SIG-M5 (cell line): ENCODE results near the gene MOB2.

Source experiments
- DNase-seq: peaks from one replicate; lab custom pipeline; 2025; lab: John Stamatoyannopoulos, UW

The MOB2 gene

DNA sequence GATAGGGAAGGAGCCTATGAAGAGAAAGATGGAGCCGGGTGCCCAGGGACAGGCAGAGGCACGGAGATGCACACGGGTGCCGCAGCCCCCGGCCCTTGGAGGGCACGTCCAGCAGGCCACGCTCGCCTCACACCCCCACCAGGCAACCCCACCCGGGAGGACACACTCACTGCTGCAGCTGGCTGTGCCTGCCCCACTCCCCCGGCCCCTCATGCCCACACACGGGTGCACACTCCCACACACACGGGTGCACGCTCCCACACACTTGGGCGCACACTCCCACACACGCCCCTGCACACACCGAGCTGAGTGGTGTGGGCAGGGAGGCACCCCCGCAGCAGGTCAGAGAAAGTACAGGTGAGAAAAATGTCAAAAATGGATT is 1.1 kb downstream of the MOB2 start:
- DNase-seq = no peak

DNA sequence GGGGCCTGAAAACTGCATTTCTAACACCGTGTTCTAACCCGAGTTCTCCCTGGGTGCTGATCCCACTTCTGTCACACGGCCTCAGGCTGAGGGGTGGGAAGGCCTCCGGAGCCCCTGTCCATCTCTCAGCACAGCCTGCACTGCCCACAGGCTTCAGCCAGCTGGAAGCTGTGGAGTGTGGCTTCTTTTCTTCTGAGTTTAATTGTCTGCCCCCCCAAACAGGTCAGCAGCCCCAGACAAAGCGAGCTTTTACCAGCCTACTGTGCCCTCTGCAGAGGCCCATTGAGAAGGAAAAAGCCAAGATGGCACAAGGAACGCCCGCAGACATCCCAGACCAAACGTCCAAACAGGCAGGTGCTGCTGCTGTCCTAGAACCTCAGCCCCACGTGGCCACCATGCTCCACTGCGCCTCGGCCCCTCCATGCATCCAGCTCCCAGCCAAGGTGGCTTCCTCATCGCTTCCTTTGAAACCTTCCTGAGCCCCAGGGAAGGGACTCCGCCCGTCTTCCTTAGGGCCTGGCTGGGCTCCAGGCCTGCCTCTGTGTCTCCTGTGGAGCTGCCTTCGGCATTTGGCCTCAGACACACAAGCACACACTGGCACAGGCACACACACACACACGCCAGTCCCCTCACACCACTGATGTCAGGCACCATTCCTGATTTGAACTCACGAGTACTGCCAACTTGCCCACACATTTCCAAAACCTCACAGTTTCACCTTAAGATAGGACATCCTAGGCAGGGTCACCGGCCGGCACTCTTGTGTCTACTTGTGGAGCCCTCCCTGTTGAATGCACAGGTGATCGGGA is 1.7 kb downstream of the MOB2 start:
- DNase-seq = no peak

DNA sequence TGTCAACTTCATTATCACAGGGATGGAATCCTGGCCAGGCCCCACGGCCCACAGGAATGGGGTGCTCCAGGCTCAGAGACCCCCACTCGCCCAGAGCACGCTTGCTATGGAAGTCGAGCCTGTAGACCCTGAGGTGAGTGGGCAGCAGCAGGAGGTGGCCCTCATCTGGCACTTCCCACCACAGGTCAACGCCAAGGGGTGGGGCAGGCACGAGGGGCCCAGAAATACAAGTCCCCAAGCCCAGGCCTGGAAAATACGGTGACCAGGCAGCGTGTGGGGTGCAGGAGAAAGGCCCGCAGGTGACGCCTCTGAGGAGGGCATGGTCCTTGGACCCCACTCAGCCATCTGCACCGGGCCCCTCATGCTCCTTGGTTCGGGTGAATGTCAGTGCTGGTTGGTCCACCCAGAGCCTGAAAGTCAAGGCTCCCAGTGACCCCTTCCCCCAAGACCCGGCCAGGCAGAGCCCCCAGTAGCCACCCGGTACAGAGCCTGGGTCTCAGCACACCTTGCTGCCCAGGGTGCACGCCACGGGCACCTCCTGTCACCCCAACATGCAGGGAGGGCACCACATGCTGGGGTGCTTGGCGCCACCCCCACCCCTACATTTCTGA is 2.4 kb downstream of the MOB2 start:
- DNase-seq = no peak

DNA sequence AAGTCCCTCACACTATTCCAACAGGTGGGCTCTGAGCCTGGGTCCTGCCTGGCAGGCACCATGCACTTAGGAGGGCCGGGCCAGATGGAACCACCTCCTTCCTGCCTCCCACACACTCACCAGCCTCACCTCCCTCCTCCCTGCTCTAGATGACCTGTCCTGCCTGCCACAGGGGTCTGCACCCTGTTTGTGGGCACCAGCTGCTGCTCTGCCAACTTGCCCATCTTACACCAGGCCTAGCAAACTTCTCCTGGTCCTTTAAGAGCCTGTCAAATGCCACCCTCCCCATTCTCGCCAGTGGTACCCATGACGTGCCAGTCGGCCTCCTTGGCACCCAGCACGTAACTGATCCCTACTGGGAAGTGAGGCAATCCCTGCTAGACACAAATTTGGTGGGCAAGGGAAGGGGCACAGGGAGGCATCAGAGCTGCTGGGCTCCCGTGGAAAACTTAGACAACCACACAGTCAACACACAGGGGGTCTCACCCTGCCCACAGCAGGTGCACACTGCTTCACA is 3.1 kb downstream of the MOB2 start:
- DNase-seq = no peak

DNA sequence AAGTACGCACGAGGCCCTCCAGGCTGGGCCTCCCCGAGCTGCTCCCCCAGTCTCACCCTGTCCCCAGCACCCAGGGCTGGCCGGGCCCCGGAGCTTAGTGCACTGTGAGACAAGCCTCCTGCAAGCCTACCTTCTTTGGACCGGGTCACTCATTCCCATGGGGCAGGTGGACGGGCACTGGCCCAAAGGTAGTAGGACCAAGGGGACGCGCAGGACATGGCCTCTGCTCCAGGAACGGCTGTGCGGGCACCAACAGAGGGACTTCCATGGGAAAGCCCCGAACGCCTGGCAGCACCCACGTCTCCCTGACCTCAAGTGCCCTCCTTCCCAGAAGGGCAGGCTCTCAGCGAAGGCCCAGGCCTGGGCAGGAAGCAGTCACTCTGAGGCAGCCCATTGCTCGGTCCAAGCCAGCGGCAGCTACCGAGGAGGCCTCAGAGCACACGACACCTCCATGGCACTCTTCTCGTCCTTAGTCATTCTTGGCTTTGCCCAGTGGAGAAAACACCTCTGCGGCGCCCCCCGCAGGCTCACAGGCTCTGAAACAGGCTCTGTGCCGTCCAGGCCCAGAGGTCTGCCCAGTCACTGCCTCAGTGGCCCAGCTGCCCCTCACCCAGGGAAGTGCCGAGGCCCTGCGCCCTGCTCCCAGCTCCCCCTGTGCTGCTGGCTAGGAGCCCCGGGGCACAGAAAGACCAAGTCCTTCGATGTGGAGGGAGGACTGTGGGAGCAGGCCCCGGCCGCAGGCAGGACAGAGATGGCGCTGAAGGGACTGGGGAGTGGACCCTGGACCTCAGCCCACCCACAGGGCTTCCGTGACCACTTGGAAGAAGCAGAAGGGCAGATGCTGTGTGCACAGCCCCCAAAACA is 3.8 kb downstream of the MOB2 start:
- no peak for DNase-seq

DNA sequence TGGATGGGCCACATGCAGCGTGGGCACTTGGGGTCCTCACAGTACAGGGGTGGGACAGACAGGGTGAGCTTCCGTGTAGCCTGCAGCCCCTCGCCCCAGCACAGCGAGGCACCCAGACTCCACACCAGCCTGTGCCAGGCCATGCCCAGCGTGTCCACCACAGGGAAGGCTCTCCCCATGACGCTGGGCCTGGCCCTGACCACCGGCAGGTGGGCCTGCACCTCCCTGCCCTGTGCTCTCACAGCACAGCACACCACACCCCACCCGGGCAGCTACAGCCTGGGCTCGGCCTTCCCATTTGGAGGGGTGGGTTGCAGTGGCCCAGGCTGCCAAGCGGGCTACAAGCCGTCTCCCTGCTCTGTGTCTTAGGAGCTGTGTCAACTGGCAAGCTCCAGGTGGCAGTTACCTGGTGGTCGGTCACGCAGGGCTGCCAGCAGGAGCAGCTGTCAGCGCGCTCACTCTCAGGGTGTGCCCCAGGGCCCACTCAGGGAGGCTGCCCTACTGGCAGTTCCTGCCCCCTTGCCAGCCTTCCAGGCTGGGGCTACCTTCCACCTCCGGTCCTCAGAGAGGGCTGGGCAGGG is 4.6 kb downstream of the MOB2 start:
- no peak for DNase-seq

DNA sequence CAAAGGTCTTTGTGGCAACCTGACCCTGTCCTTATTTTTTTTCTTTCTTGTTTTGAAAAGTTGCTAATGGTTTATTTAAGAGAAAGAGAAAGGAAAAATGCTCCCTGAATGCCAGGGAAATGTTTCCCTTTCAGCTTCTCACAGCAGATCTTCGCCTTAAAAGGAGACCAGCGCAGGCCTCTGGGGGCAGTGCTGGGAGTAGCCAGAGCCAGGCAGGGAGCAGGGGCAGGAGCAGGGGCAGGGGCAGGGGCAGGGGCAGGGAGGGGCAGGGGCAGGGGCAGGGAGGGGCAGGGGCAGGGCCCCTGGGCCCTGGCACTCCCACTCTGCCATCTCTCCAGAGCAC is 5.1 kb downstream of the MOB2 start:
- DNase-seq = no peak

DNA sequence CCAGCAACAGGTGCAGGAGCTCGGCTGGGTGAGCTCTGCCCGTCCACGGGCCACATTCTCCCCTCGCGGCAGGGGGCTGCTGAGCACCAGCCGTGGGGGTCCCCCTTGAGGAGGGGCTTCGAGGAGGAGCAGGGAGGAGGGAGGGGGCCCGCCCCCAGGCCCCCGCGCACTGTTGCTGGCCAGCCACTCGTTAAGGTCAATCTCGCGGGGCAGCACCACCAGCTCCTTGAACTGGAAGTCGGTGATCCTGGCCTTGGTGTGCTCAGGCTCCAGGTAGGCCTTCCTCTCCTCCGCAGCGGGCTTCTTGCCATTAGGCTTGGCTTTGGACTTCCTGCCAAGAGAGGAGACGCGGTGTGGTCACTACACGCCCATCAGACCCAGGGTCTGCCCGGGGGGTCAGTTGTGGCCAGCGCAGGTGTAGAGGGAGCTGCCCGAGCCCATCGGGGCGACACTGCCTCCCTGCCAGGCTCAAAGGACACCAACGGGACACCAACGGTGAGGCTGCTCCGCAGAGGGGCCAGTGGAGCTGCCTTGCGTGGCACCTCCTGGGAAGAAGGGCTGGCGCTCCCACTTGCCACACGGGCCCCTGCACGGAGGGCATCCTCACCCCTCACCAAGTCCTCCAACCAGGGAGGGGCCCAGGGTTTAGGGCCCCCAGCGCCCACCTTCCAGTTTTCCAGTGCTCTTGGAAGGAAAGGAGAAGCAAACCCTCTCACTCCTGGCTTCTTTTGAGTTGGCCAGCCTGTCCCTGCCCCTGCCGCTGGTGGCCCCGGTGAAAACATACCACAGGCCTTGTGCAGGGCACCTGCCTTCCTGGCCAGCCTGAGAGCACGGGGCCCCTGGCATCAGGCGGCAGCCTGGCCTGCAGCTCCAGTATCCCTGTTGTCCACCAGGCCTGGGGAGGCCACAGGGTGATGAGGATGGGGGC is 5.8 kb downstream of the MOB2 start:
- DNase-seq = no peak

DNA sequence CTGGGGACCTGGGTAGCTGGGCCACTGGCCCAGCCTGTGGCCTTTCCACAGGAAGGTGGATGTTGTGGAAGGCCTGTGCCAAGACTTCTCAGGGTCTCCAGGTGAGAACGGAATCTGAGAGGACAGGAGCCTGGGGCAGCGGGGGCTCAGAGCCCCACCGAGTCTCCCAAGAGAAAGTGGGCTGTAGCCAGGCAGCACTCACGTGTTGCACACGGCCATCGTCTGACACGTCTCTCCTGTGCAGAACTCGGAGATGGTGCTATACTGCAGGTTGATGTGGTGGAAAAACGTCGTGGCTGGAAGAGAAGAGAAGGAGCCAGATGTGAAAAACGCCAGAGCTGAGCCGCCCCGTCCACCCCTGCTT is 6.4 kb downstream of the MOB2 start:
- DNase-seq = no peak

DNA sequence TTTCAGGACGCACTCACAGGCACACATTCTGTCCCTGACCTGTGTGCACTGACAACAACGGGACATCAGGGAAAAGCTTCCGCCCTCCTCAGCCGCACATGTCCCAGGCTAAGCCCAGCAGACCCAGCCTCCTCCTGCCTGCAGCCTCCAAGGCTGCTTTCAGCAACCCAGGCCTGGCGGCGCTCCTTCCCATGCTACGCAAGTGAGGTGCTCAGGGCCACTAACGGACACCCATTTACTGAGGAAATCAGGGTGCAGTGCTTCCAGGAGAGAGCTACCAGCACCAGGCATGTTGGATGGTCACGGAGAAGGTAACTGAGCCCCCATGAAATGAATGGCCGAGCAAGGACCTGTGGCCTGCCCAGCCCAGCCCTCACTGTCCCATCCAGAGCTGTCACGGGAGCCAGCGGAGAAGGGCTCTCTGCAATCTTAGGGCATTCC is 6.9 kb downstream of the MOB2 start:
- no peak for DNase-seq

DNA sequence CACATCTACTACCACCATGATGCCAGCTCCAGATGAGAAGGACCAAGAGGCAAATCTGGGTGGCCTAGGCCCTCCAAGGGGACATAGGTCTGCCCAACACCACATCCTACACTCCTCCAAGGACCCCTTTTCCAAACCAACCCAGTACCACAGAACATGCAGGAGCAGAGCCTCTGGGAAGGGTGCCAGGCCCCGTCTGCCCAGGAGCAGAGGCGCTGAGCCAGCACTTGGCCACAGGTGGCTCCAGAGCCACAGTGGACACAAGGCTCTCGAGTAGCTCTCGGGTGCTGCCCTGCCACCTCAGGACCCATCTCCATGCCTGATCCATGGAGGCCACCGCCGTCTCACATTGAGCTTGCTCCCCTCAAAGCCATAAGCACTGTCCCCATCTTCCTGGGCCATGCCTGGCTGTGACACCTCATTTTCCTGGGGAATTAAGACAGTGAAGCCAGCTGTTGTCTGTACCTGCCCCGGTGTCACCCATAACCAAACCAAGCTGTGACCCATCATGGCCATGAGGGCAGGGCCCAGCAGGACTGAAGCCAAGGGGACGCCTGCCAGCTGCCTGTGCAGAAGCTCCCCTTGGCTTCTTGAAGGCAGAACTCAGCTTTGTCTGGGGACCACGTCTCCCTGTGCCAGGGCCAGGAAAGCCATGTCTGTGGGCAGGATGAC is 7.4 kb downstream of the MOB2 start:
- DNase-seq = no peak

DNA sequence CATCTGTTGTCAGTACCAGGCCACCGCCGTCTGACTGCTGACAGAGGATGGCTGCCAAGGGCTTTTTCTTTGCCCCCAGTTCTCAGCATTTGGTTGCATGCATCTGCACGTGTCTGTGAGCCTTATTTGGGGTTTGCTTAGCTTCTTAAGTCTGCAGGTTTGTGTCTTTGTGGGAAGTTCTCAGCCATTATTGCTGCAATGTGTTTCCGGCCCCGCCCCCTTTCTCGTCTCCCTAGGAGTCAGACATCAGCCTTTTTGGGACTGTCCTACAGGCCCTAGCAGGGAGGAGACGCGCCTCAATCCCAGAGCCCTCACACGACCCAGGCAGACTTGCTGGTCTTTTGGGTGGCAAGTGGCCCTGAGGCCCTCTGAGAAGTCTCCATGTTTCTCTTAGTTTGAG is 8.0 kb downstream of the MOB2 start:
- DNase-seq = no peak

DNA sequence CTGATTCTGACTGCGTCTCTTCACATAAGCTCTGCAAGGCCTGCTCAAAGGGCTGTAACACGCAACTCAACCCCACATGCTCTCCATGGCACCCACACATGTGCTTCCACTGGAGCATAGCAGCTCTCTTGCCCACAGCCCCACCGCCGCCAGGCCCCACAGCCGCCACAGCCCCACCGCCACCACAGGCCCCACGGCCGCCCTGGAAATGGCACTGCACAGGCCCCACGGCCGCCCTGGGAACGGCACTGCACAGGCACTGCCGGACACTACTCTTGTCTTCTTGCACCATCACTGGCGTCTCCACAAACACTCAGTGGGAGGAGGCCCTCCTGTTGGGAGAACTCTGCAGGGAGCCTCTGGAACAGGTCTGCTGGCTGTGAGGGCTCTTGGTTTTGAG is 8.6 kb downstream of the MOB2 start:
- DNase-seq = no peak

DNA sequence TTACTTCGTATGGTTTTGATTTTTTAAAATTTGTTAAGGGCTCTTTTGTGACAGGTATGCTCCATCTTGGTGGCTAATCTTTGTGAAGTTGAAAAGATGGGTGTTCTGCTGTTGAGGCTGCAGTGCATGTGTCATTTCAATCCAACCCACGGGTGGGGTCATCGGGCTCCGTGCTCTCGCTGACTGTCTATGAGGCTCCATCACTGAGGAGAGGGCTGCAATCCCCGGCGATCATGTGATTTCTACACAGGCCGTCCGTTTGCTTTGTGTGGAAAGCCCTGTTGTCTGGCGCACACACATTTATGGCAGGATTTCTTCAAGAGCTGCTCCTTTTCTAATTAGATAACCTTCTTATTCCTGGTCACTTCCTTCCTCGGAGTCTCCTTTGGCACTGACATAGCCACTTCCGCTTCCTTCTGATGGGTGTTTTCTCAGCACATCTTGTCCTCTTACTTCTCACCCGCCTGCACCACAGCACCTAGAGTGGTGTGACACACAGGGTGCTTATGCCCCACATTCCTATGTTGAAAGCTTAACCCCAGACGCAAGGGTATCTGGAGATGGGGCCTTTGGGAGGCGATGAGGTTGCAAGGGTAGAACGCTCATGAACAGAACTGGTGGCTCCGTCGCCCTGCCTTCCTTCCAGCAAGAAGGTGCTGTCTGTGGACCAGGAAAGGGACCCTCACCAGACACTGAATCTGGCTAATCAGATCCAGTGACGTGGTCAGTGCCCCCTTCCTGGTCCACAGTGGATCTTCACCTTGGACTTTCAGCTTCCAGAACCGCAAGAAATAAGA is 9.4 kb downstream of the MOB2 start:
- DNase-seq = no peak

DNA sequence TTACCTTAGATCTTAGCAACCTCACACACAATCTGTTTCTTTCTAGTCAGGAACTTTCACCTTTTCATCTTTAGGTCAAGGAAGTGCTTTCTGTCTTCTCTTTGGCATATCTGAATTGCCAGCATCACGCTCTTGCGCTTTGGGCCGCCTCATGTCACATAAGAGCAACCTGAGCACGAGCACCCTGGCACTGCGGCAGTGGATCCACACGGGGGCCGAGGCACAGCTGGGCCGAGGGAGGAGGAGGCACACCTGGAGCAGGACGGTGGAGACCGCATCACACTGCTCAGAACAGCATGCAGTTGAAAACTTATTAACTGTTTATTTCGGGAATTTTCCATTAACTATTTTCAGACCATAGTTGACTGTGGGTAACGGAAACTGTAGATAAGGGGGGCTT is 10.7 kb downstream of the MOB2 start:
- no peak for DNase-seq

DNA sequence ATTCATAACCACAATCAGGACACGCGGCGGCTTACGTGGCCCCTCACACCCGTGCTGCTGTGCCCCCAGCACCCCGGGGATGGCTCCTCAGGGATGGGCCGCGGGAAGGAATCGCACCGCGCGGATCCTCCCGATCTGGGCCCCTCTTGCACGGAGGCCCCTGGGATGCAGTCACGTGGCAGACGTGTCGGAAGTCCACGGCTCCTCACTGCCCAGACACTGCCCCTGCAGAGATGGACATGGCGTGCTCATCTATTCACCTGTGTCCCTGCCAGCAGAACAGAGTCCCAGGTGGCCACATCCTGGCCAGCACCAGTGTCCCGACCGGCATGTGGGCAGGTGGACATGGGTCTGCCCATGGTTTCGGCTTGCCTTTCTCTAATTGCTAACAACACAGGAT is 12.8 kb downstream of the MOB2 start:
- DNase-seq = no peak

DNA sequence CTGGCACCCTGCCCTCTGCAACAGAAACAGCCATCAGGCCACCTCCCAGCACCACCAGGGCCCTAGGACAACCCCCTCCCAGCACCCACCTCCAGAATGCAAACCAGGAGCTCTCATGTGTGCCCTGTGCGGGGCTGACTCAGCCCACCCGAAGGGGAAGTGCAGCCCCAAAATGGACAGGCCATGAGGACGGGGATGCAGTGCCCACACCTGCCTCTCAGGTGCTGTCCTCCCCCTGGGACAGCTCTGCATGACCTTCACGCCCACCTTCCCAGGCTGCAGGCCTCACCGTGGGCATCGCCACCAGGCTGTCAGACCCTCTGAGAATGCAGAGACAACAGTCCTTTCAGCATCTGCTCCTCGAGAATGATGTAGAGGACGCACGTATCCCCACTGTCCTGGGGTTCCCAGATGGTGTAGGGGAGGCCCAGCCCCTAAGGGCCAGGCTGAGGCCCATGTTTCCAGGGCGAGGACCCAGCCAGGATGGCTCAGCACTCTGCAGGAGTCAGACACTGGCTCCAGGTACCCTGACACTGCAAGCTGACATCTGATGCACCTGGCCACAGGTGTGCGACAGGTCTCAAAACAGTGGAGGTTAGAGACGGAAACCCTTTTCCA is 13.5 kb downstream of the MOB2 start:
- no peak for DNase-seq

DNA sequence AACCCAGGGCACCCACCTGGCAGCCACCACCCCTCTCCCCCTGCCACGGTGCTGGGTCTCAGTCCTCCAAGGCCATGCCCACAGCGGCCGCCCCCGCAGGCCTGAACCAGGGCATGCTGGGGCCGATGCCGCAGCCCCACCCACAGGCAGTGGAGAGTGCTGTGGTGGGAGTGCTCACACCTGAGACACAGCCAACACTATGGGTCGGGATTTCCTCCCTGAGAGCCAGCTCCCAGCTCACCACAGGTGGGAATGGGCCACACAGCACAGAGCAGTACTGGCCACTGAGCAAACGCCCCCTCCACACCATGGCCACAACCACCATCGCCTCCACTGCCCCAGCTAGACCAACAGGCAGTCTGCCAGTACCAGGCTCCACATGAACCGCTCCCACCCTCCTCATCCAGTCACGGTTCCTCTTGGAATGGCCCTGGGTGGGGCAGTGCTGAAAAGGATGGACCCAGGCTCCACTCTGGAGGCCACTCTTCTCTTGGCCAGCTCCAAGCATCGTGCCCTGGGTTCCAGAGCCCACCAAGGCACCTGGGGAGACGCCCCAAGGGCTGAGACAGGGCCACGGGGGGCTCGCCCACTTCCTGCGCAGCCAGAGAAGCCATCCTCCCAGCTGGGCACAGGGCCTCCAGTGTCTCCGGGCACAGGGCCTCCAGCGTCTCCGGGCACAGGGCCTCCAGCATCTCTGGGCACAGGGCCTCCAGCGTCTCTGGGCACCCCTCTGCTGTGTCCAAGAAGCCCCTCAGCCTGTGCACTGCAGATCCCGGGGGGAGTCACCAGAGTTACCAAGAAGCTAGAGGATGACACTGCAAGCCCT is 14.2 kb downstream of the MOB2 start:
- DNase-seq = no peak

DNA sequence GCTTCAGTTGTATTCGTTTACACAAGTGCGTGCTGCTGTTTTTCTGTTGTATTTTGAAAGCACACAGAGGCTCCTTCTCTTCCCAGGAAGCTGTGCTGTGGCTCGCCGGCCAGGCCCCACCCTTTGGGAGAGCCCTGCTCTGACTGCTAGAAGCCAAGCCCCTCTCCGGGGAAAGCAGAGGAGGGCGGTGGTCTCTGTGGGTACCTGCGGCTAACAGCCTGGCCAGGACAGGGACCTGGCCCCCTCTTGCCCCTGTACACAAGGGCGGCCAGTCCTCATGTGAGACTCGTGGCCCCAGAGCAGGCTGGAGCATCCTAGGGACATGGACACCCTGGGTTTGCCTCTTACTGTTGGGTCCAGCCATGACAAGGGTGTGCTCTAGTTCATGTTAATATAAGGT is 14.8 kb downstream of the MOB2 start:
- DNase-seq = no peak
